Astrocyte (in vitro differentiated cells and primary cell): ENCODE data around the gene SREBF1.

Experiments used
- CTCF ChIP-seq: IDR thresholded peaks from 2 replicates; pipeline ENCODE4 v1.5.1; 2011; ENCODE audit warnings: low read depth, mild to moderate bottlenecking, inconsistent platforms, low read length, moderate library complexity; ENCODE audit not compliant: insufficient read depth
- EZH2 ChIP-seq: IDR thresholded peaks from 2 replicates; pipeline ENCODE4 v1.6.1; 2012; ENCODE audit warnings: mild to moderate bottlenecking, low read length, inconsistent platforms; ENCODE audit not compliant: insufficient read depth

- no peak for TF ChIP-seq CTCF
- TF ChIP-seq EZH2, result no peak
Observed at GRCh38 chr17:17792037-17792550, 44.7 kb downstream of the SREBF1 start.
